Renal pelvis (tissue), 4 donors: ENCODE data around the gene SUPT20HL2. TPM values are rescaled to one million over a fixed set of nuclear protein-coding genes. Genes with fewer than 3 reads are reported as not detected.
"Not testable (repeated sequence)": the region's sequence is repeated elsewhere in the genome, so short reads cannot be mapped to it uniquely, and the experiment has no call there.

ENCODE experiments used
- DNase-seq: peaks from one replicate; pipeline ENCODE4 v3.0.0-alpha.2; 2013
- polyA plus RNA-seq, 3 donors: library from polyadenylated mRNA; unstranded; fragments of 120-200 nt; gene quantifications; one replicate each; pipeline ENCODE4 v1.2.1, GENCODE V29; 2013; ENCODE audit not compliant: insufficient read length in 3 of 3

SUPT20HL2 gene
- polyA plus RNA-seq, 3 donors: 0.09 TPM; not detected in 2

DNA sequence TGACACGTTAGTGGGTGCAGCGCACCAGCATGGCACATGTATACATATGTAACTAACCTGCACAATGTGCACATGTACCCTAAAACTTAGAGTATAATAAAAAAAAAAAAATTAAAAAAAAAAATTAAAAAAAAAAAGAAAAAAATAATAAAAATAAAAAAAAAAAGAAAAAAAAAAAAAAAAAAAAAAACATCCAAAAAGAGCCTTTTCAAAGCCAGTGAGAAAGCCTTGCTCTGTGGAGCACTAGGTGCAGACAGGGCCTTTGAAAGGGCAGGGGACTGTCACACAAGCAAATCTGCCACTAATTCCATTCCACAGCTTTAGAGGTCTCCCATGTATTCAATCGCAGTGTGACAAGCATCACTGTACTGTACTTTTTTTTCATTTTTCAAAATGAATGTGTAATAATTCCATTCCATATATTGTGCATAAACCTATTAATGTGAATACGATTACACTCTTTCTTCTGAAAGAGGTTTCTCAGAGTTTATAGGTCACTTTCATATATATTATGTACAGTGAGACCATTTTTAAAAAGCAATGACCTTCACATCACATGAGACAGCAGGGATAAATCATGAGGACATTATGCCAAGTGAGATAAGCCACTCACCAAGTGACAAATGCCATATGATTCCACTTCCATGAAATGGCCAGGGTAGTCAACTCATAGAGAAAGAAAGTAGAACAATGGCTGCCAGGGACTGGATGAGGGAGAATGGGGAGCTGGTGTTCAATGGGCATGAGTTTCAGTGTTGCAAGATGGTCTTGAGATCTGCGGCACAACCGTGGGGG lies 4.1 kb downstream of the SUPT20HL2 start:
- DNase-seq: not testable (repeated sequence)

DNA sequence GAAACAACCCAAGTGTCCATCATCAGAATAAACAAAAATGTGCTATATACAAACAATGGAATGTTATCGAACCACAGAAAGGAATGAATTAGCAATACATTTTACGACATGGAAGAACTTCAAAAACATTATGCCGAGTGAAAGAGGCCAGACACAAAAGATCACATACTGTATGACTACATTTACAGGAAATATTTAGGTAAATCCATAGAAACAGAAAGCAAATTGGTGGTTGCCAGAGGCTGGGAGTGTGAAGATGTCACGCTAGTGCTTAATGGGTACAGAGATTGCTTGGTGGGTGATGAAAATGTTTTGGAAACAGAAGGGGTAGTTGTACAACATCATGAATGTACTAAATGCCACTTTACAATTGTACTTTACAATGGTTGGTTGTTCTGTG lies 5.1 kb downstream of the SUPT20HL2 start:
- DNase-seq: not testable (repeated sequence)

DNA sequence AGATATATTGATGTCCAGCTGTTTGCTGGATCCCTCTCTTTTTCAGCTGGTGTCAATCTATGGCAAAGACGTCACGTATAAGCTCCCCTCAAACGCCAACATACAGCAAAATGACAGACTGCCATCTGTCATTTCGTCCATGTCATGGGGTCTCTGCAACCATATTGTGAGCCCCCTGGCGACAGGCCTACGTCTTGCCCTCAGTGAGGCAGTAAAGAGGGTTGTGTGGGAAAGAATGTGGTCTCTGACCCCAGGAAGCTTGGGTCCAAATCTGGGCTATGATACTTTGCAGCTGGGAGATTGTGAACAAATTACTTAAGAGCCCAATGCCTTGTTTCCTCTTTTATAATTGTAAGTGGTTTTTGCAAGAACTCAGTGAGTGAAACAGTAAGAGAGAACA lies 7.4 kb downstream of the SUPT20HL2 start:
- no peak for DNase-seq

DNA sequence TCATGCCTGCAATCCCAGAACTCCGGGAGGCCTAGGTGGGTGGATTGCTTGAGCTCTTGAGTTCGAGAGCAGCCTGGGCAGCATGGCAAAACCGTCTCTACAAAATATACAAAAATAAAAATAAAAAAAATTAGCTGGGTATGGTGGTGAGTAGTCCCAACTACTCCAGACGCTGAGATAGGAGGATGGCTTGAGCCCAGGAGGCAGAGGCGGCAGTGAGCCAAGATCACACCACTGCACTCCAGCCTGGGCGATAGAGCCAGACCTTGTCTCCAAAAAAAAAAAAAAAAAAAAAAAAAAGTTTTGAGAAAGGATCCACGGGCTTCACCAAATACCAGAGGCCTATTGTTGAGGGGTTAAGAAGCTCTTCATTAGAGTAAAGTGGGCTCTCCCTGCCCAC lies 8.0 kb downstream of the SUPT20HL2 start:
- DNase-seq: no peak

DNA sequence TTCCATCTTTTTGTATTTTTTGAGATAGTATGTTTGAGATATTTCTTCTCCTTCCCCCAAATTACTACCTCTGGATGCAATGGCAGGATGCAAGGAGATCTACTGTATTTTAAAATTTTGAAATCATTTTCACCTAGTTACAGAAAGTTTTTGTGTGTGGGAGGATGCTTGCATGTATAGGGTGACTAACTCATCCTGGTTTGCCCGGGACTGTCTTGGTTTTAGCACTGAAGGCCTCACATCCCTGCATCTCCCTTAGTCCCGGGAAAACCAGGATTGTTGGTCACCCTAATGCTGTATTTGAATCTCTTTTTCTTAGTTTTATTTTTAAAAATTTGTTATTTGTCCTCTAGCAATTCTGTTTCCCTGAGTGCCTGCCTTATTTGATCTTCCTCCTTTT lies 12.1 kb downstream of the SUPT20HL2 start:
- no peak for DNase-seq

DNA sequence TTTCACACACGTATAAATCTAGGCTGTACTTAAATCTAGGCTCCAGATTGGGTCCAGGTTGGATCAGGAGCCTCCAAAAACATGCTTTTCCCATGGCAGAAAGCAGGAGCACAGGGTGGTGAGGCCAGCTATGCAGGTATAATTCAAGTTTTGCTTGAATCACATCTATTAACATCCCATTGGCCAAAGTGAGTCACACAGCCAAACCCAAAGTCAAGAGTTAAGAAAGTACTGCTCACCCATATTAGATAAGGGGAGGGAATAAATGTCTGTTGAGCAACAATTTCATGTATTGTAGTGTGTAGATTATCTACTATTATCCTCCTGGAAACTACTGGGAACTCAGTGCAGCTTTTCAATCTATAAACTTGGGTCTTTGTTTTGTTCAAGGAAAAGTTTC lies 12.8 kb downstream of the SUPT20HL2 start:
- DNase-seq: no peak

DNA sequence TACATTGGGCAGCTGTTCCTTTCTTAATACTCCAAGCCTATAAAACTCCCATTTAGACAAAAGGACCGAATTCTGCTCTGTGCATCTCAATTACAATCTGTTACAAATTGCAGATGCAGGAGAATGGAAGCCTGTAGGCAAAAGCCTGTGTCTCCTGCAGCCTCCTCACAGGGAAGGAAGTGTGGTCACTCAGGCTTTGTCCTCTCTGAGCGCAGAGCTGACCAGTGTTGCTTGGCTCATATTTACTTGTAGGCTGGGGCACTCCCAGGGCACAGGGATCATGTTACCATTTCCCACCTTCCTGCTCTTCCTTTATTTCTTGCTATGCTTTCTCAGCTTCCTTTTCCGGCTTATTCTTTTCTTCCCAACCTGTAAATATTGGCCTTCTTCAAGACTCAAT lies 15.7 kb downstream of the SUPT20HL2 start:
- DNase-seq: no peak

DNA sequence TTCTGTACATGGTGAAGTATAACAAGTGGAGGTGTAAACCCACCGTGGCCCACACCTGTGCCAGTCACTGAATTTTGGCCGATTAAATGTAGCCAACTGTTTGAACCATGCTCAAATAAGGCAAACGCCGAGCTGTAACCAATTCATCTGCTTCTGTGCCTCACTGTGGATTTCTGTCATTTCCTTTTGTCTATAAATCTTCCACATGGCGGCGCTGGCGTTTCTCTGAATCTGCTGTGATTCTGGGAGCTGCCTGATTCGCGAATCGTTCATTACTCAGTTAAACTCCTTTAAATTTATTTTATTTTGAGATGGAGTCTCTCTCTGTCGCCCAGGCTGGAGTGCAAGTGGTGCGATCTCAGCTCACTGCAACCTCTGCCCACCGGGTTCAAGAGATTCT lies 19.2 kb downstream of the SUPT20HL2 start:
- DNase-seq: no peak

DNA sequence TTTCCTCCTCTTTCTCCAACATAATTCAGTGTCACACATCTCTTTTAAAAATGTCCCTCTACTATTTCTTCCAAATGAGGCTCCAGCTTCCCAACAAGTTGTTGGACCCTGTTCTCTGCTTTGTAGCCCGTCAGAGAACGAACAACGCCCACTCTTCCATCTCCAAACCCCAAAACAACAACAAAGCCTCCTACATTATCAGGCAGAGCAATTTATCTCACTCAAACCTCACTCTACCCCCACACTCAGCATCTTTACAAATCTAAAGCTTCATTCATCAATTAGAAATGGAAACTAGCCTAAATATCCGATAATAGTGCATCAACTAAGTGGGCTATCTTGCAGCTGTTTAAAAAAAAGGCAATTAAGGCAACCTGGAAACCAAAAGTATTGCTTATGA lies 20.5 kb downstream of the SUPT20HL2 start:
- DNase-seq: no peak

DNA sequence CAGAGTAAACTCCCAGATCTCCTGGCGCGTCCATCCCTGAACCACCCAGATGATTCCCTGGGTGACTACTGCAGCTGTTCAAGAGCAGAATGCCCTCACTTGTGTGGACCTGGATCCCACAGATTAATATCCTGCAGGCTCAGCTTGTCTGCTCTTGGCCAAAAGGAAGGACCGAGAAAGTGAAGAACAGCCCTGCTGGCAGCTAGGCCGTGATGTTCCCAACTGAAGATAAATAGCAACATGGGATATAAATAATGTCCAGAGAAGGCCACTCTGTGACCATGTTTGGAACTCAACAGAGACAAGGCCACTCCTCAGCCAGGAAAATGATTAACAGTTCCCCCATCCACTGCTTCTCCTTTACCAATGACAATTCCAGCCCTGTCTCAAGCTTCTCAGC lies 21.5 kb downstream of the SUPT20HL2 start:
- no peak for DNase-seq

DNA sequence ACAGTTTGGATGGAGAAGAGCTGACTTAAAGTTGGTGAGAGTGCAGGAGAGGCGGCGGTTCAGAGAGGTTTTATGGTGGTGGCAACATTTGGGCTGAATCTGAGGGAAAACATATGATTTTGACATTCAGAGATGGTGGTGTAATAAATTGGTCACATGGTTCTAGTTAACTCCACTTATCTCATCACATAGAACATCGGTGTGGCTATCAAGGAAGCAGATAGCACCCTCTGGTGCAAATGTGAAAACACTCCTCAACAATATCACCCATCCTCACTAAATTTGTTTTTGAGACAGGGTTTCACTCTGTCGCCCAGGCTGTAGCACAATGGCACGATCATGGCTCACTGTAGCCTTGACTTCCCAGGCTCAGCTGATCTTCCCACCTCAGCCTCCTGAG lies 28.8 kb downstream of the SUPT20HL2 start:
- no peak for DNase-seq

DNA sequence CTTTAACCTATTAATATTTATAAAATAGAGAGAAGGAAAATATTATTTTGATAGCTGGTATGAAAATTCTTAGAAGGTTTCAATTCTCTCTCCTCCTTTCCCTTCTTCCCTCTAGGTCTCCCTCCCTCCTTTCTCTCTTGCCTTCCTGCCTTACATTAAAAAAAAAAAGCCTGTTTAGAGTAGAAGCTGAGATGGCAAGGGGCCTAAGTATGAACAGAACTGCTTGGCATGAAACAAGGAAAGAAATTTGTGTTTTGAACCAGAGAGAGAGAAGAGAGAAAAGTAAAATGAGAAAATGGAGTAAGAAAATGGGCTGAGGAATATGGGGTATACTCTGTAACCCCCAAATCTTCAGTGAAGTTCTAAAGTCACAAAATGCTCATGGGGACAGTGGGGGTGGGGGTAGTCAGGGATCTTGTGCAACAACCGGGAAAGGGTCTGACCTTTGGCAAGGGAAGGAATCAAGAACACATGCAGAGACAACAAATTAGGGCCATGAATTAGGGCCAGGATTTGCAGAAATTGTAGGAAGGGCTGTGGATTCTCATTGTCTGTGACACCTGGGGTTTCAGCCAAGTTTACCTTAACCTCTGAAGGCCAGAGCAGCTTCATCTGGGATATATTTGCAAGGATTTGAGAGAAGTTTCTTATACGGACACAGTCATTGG lies 30.6 kb downstream of the SUPT20HL2 start:
- DNase-seq: no peak

DNA sequence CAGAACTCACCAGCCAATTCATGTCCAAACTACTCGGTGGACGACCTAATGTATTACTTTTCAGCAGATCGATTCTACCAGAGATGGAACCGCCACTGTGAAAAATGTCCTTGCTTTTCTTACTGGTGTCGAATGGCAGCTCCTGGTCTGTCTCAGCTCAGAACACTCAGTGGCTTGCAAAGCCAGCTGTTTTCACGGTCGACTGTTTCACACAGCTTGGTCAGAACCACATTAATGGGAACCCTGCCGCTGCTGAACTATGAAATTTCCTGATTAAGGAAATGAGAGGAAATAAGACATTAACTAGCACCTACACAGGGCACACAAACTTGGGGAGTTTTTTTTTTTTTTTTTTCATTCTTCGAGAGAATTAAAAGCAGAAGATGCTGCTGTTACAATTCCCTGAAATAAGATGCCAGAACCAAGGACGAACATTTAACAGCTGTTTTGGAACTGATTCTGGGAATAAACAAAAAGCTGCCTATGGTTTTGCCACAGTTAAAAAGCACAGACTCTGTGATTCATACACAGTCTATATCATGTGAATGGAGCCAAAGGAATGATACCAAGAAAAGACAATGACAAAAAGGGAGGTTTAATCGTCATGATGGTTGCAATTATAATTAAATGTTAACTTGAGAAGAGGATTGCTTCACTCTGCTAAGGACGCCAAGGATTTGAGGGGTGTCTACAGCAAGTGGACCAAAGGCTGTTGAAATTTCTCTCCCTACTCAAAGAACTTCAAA lies 31.3 kb downstream of the SUPT20HL2 start:
- no peak for DNase-seq

DNA sequence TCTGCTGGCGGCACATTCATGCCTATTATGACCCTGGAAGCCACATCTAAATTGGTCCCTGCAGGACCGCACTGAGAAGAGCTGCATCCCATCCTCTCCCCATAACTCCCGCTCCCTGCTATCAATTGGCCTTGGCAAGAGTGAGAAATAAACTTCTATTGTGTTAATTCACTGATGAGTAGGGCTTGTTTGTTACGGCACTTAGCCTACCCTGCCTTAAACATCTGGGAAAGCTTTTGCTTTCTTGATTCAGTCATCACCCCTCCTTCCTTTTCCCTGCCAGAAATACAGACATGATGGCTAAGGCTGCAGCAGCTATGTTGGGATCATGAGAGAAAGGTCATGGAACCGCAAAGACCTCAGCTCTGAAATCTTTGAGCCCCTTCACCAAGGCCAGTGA lies 36.5 kb downstream of the SUPT20HL2 start:
- no peak for DNase-seq

DNA sequence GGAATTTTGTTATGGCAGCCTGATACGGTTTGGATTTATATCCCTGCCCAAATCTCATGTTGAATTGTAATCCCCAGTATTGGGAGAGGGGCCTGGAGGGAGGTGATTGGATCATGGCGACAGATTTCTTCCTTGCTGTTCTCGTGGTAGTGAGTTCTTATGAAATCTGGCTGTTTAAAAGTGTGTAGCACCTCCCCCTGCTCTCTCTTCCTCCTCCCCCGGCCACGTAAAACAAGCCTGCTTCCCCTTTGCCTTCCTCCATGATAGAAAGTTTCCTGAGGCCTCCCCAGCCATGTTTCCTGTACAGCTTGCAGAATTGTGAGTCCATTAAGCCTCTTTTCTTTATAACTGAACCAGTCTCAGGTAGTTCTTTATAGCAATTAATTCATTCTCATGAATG lies 37.9 kb downstream of the SUPT20HL2 start:
- DNase-seq: no peak

DNA sequence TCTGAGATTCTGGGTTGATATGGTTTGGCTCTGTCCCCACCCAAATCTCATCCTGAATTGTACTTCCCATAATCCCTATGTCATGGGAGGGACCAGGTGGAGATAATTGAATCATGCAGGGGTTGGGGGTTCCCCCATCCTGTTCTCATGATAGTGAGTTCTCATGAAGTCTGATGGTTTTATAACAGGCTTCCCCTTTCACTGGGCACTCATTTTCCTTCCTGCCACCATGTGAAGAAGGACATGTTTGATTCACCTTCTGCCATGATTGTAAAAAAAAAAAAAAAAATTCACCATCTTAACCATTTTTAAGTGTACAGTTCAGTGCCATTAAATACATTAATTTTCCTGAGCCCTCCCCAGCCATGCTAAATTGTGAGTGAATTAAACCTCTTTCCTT lies 42.6 kb downstream of the SUPT20HL2 start:
- no peak for DNase-seq

DNA sequence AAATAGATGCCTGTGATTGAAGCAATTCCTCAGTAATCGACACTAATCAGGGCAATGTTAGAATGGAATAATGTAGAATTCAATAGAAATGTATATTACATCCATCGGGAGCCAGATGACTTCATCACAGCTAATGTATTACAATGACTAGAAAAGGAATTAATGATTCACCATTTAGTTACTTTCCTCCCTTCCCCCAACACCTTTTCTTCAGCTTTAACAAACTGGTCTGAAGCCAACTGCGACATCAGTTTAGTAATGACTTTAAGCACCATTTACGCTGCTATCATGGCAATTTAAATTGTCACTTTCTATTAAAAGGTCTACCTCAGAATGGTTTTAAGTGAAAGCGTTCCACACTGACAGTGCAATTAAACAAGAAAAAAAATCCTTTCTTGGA lies 45.1 kb downstream of the SUPT20HL2 start:
- no peak for DNase-seq

DNA sequence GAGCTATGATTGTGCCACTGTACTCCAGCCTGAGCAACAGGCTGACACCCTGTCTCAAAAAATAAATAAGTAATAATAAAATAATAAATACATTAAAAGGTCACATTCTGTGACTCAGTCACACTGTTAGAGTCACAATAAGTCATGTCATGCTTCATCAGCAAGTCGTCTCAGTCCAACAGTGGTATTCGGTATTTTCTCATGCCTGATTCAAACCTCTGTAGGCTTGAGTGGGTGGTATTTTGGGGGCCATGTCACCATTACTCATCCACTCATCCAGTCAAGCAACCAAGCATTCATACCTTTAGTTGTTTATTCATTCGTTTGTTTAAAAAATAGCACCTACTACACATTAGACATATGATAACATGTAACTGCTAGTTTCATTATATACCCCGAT lies 46.9 kb downstream of the SUPT20HL2 start:
- DNase-seq: no peak

DNA sequence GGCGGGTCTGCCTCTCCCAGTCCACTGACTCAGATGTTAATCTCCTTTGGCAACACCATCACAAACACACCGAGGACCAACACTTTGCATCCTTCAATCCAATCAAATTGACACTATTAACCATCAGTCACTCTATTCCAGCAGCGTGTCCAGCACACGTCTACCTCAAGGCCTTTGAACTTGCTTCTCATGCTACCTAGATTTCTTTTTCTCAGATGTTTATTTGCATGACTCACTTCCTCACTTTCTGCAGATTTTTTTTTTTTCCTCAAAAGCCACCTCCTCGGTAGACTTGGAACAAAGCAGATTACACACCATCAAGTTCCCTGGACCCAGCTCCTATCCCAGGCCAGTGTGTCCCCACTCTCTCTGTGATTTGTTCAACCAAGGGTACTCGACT lies 49.5 kb downstream of the SUPT20HL2 start:
- no peak for DNase-seq

DNA sequence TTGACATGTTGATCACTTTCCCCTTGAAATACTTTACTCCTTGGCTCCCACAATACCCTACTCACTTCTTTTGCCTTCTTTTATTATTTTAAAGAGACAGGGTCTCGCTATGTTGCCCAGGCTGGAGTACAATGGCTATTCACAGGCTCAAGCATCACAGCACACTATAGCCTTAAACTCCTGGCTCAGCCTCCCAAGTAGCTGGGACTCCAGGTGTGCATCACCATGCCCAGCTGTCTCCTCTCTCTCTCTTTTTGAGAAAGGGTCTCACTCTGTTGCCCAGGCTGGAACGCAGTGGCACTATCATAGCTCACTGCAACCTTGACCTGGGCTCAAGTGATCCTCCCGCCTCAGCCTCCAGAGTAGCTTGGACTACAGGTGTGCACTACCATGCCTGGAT lies 51.6 kb downstream of the SUPT20HL2 start:
- DNase-seq: no peak
